ENCODE results near the gene PTGER1. TPM values are rescaled to one million over a fixed set of nuclear protein-coding genes. Genes with fewer than 3 reads are reported as not detected.

PTGER1 gene
- total and polyA plus RNA-seq, 4 donors = 0.15 to 0.42 (median 0.22) TPM; not detected in 1

DNA sequence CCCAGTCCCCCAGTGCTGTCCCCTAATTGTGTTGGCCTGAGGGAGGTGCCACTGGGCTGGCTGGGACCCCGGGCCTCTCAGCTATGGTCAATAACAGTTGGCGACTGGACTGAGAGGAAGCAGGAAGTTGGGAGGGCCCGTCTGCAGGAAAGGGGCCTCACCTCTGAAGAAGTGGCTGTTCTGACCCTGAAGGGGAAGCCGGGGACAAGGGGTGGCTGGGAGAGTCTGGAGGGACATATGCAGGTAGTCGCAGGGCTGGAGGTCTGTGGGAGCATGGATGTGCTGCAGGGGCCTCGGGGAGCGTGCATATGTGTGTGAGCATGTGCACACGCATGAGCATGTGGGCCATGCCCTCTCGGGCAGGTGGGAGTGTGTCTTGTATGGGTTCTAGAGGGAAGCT lies 36.1 kb downstream of the PTGER1 start:
- Histone ChIP-seq H3K4me3 (ENCODE audit: low read depth in 1 of 3, low read length in 3 of 3) (no peak overlapping the region), H3K27me3 (ENCODE audit: control insufficient read depth in 4 of 4, insufficient read depth in 4 of 4, low read length in 3 of 4) (no peaks in the 10 kb centered on the region), H3K9ac (ENCODE audit: low read depth in 1 of 2, low read length in 2 of 2) (no peak overlapping the region), H3K36me3 (ENCODE audit: control insufficient read depth in 4 of 4, insufficient read depth in 3 of 4, low read depth in 1 of 4, low read length in 3 of 4) (peaks cover 9 to 21% (median 15%) of the 10 kb centered on the region in 4 donors), H3K4me1 (ENCODE audit: control insufficient read depth in 4 of 4, insufficient read depth in 4 of 4, low read length in 3 of 4) (peaks cover 1 to 22% (median 11%) of the 10 kb centered on the region in 4 donors), H3K27ac (ENCODE audit: low read depth in 1 of 2, low read length in 2 of 2) (no peak overlapping the region), H3K9me3 (ENCODE audit: control insufficient read depth in 4 of 4, low read length in 3 of 4) (no peaks in the 10 kb centered on the region)
- TF ChIP-seq, protein P1, sequence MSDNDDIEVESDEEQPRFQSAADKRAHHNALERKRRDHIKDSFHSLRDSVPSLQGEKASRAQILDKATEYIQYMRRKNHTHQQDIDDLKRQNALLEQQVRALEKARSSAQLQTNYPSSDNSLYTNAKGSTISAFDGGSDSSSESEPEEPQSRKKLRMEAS (IDR thresholded peaks at IDR 0.05) = no peak
- TF ChIP-seq NR2F2 (IDR thresholded peaks at IDR 0.05) (no peak), RAD21 (IDR thresholded peaks at IDR 0.05) (no peak), TAF1 (conservative IDR thresholded peaks at IDR 0.05) (no peak), EGR1 (IDR thresholded peaks at IDR 0.05; ENCODE audit: low read depth in 2 of 2) (no peak), HNF4G (IDR thresholded peaks at IDR 0.05) (no peak), RXRA (IDR thresholded peaks at IDR 0.05) (no peak), FOXA1 (IDR thresholded peaks at IDR 0.05) (no peak)
- TF ChIP-seq, protein P2, sequence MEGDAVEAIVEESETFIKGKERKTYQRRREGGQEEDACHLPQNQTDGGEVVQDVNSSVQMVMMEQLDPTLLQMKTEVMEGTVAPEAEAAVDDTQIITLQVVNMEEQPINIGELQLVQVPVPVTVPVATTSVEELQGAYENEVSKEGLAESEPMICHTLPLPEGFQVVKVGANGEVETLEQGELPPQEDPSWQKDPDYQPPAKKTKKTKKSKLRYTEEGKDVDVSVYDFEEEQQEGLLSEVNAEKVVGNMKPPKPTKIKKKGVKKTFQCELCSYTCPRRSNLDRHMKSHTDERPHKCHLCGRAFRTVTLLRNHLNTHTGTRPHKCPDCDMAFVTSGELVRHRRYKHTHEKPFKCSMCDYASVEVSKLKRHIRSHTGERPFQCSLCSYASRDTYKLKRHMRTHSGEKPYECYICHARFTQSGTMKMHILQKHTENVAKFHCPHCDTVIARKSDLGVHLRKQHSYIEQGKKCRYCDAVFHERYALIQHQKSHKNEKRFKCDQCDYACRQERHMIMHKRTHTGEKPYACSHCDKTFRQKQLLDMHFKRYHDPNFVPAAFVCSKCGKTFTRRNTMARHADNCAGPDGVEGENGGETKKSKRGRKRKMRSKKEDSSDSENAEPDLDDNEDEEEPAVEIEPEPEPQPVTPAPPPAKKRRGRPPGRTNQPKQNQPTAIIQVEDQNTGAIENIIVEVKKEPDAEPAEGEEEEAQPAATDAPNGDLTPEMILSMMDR (IDR thresholded peaks at IDR 0.05; ENCODE audit: low read depth, low read length, missing input control) = no peak
- no peak for DNase-seq (ENCODE audit: low spot score)
- 75% methylated on average over 9 of the region's 9 CpGs for WGBS

DNA sequence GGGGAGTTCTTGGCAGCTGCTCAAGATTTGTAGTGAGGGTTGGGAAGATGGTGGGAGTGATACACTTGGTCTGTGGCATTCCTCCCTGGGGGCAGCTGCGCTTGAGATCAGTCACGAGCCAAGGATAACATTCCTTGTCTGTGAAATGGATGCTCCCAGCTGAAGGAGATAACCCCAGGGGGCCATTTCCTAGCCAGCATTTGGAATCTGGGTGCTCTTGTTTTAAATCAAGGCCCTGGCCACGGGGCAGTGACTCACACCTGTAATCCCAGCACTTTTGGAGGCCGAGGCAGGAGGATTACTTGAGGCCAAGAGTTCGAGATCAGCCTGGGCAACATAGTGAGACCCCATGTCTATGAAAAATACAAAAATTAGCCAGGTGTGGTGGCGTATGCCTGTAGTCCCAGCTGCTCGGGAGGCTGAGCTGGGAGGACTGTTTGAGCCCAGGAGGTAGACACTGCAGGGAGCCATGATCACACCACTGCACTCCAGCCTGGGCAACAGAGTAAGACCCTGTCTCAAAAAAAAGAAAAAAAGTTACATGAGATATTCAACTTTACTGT lies 37.5 kb downstream of the PTGER1 start:
- H3K36me3 ChIP-seq (ENCODE audit: control insufficient read depth in 4 of 4, insufficient read depth in 3 of 4, low read depth in 1 of 4, low read length in 3 of 4) = peaks cover 0 to 9% (median 5%) of the 10 kb centered on the region in 4 donors
- peaks cover 5 to 31% (median 17%) of the 10 kb centered on the region in 4 donors for H3K4me1 ChIP-seq (ENCODE audit: control insufficient read depth in 4 of 4, insufficient read depth in 4 of 4, low read length in 3 of 4)
- H3K9ac ChIP-seq (ENCODE audit: low read depth in 1 of 2, low read length in 2 of 2) = no peak overlapping the region
- H3K27ac ChIP-seq (ENCODE audit: low read depth in 1 of 2, low read length in 2 of 2) = no peak overlapping the region
- no peak overlapping the region for H3K4me3 ChIP-seq (ENCODE audit: low read depth in 1 of 3, low read length in 3 of 3)
- H3K9me3 ChIP-seq (ENCODE audit: control insufficient read depth in 4 of 4, low read length in 3 of 4) = no peaks in the 10 kb centered on the region
- 91% methylated on average over 7 of the region's 7 CpGs for WGBS
- DNase-seq (ENCODE audit: low spot score) = no peak
- H3K27me3 ChIP-seq (ENCODE audit: control insufficient read depth in 4 of 4, insufficient read depth in 4 of 4, low read length in 3 of 4) = no peaks in the 10 kb centered on the region
- no peak for TF ChIP-seq HNF4A (conservative IDR thresholded peaks at IDR 0.05)
- TF ChIP-seq JUND (IDR thresholded peaks at IDR 0.05) = no peak
- TF ChIP-seq, protein P2 (IDR thresholded peaks at IDR 0.05; ENCODE audit: low read depth, low read length, missing input control) = no peak
- TF ChIP-seq NR2F2 (IDR thresholded peaks at IDR 0.05) = no peak
- TF ChIP-seq SP1 (IDR thresholded peaks at IDR 0.05) = no peak

DNA sequence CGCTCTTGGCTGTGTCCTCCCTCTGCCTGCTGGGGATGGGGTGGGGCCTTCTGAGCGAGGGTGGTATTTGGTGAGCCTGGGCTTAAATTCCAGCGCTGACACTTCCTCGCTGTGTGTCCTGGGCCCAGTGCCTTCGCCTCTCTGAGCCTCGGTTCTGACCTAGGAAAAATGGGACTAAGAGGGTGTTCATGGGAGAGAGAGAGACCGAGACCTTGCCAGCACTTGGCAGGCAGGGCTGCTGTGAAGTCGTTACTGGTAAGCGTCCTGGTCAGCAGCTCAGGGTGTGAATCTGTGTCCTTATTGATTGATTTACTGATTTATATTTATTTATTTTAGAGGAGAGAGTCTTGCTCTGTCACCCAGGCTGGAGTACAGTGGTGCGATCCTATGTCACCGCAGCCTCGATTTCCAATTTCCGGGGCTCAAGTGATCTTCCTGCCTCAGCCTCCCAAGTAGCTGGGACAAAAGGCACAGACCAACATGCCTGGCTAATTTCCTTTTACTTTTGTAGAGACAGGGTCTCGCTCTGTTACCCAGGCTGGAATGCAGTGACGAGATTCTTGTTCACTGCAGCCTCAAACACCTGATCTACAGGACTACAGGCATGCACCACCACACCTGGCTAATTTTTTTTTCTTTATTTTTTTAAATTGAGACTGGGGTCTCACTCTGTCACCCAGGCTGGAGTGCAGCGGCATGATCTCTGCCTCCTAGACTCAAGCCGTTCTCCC lies 39.7 kb downstream of the PTGER1 start:
- no peak overlapping the region for H3K4me3 ChIP-seq (ENCODE audit: low read depth in 1 of 3, low read length in 3 of 3)
- no peak for DNase-seq (ENCODE audit: low spot score)
- no peaks in the 10 kb centered on the region for H3K36me3 ChIP-seq (ENCODE audit: control insufficient read depth in 4 of 4, insufficient read depth in 3 of 4, low read depth in 1 of 4, low read length in 3 of 4)
- no peaks in the 10 kb centered on the region for H3K27me3 ChIP-seq (ENCODE audit: control insufficient read depth in 4 of 4, insufficient read depth in 4 of 4, low read length in 3 of 4)
- H3K4me1 ChIP-seq (ENCODE audit: control insufficient read depth in 4 of 4, insufficient read depth in 4 of 4, low read length in 3 of 4) = peaks cover 6 to 36% (median 19%) of the 10 kb centered on the region in 4 donors
- 74% methylated on average over 17 of the region's 17 CpGs for WGBS
- H3K27ac ChIP-seq (ENCODE audit: low read depth in 1 of 2, low read length in 2 of 2) = peak overlapping the region; percentile 14 to 27
- H3K9ac ChIP-seq (ENCODE audit: low read depth in 1 of 2, low read length in 2 of 2) = no peak overlapping the region
- no peaks in the 10 kb centered on the region for H3K9me3 ChIP-seq (ENCODE audit: control insufficient read depth in 4 of 4, low read length in 3 of 4)
- TF ChIP-seq NR2F2 (IDR thresholded peaks at IDR 0.05) = no peak
- TF ChIP-seq RAD21 (IDR thresholded peaks at IDR 0.05) = no peak
- TF ChIP-seq, protein P3, sequence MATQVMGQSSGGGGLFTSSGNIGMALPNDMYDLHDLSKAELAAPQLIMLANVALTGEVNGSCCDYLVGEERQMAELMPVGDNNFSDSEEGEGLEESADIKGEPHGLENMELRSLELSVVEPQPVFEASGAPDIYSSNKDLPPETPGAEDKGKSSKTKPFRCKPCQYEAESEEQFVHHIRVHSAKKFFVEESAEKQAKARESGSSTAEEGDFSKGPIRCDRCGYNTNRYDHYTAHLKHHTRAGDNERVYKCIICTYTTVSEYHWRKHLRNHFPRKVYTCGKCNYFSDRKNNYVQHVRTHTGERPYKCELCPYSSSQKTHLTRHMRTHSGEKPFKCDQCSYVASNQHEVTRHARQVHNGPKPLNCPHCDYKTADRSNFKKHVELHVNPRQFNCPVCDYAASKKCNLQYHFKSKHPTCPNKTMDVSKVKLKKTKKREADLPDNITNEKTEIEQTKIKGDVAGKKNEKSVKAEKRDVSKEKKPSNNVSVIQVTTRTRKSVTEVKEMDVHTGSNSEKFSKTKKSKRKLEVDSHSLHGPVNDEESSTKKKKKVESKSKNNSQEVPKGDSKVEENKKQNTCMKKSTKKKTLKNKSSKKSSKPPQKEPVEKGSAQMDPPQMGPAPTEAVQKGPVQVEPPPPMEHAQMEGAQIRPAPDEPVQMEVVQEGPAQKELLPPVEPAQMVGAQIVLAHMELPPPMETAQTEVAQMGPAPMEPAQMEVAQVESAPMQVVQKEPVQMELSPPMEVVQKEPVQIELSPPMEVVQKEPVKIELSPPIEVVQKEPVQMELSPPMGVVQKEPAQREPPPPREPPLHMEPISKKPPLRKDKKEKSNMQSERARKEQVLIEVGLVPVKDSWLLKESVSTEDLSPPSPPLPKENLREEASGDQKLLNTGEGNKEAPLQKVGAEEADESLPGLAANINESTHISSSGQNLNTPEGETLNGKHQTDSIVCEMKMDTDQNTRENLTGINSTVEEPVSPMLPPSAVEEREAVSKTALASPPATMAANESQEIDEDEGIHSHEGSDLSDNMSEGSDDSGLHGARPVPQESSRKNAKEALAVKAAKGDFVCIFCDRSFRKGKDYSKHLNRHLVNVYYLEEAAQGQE (IDR thresholded peaks at IDR 0.05) = no peak
- no peak for TF ChIP-seq EGR1 (IDR thresholded peaks at IDR 0.05; ENCODE audit: low read depth in 2 of 2)
- TF ChIP-seq YY1 (IDR thresholded peaks at IDR 0.05) = no peak
- no peak for TF ChIP-seq RXRA (IDR thresholded peaks at IDR 0.05)
- no peak for TF ChIP-seq HNF4G (IDR thresholded peaks at IDR 0.05)
- TF ChIP-seq HNF4A (conservative IDR thresholded peaks at IDR 0.05) = no peak
- no peak for TF ChIP-seq GABPA (IDR thresholded peaks at IDR 0.05 in 1 of 2, conservative IDR thresholded peaks at IDR 0.05 in 1 of 2)
- TF ChIP-seq SP1 (IDR thresholded peaks at IDR 0.05) = no peak
- no peak for TF ChIP-seq FOXA1 (IDR thresholded peaks at IDR 0.05)
- TF ChIP-seq, protein P4, sequence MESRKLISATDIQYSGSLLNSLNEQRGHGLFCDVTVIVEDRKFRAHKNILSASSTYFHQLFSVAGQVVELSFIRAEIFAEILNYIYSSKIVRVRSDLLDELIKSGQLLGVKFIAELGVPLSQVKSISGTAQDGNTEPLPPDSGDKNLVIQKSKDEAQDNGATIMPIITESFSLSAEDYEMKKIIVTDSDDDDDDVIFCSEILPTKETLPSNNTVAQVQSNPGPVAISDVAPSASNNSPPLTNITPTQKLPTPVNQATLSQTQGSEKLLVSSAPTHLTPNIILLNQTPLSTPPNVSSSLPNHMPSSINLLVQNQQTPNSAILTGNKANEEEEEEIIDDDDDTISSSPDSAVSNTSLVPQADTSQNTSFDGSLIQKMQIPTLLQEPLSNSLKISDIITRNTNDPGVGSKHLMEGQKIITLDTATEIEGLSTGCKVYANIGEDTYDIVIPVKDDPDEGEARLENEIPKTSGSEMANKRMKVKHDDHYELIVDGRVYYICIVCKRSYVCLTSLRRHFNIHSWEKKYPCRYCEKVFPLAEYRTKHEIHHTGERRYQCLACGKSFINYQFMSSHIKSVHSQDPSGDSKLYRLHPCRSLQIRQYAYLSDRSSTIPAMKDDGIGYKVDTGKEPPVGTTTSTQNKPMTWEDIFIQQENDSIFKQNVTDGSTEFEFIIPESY (IDR thresholded peaks at IDR 0.05) = no peak

All from liver (tissue), 9 donors.